DLD1 (cell line): Measurements from ENCODE around the gene MIEF1.

Experiments
- in situ Hi-C: cut with HindIII; loops from 2 replicates; pipeline ENCODE4 v1.10.0; 2017; ENCODE audit warnings: low sequenced_read_pairs

MIEF1 gene

DNA sequence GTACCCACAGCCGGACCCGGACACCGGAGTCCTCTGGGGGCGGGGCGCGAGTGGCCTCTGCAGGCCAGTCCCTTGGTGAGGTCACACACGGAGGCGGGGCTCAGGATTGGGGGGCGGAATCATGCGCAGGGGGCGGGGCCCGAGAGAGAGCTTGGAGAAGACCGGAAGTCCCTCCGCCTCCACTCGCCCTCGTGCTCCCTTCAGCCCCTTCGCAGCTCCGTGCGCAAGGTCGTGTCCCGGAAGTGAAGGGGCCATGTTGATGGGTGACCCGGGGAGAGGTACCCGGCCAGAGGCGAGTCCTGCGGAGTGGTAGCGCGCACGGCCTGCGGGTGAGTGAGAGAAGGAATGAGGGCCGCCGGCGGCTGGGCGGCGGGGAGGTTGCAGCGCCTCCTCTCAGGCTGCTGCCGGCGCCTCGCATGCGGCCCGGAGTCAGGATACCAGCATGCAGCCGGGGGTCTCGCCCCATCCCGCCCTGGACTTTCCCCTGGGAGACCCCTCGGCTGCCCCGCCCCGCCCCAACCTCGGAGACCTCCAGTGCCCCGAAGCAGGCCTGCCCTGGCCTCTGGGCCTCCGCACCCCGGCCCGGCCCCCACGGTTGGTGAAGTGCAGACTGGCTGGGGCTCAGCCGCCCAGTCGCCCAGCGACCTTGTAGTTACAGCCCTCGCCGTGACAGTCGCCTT lies at the start of gene MIEF1:
Gene MIEF1, plus strand, starts transcription at position 182 of the 680 bp plus-strand sequence. CDS start 9,005 bp downstream, outside the sequence.
- in situ Hi-C loops: no loop called here

DNA sequence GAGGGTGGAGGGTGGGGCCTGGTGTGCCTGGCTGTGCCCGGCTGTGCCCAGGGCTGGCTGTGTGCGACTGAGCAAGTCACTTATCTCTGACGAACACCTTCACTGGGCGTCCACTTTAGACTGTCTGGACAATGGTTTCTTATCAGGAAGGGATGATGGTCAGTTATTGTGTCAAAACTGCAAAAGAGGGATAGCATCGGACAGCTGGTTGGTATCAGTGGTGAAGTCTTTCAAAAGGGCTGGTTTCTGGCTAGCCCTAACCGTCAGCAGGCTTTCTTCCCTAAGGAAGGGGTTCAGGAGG lies 49.4 kb upstream of the MIEF1 start:
- in situ Hi-C loops: no loop called here

- in situ Hi-C loops: no loop called here
Measured at GRCh38 chr22:39453765-39454378, 48.2 kb upstream of the MIEF1 start.

- in situ Hi-C loops: no loop called here
Measured at GRCh38 chr22:39454385-39454871, 47.7 kb upstream of the MIEF1 start.

DNA sequence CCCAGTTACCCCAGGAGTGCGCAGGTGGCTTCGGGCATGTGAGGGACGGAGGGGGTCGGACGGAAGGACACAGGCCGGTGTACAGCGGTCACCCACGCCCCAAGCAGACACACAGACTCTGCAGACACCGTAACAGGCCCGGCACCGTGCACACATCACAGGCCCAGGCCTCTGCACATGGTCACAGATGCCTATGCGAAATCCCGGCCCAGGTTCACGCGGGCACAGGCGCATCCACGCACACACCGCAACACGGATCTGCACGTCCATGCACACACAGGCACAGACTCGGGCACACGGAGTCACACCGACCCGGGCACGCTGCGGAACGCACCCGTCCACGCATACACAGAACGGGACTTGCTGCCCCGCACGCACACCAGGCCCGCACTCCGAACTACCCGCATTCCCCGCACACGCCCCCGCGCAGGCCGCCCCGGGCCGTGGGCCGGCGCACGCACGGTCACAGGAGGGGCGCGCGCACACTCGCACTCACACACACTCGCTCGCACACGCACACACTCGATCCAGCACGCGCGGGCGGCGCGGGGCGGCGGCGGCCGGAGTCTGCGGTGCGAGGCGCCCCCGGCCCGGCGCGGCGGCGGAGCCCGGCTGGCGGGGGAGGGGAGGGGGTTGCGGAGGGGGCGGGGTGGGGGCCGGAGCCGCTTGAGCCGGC lies 45.4 kb upstream of the MIEF1 start, which contains the start of gene MGAT3:
Gene MGAT3, plus strand, starts transcription at position 491 of the 676 bp plus-strand sequence. CDS start 30,336 bp downstream, outside the sequence.
- in situ Hi-C loops: no loop called here

- in situ Hi-C loops: no loop called here
Measured at GRCh38 chr22:39457198-39457555, 44.9 kb upstream of the MIEF1 start.

- in situ Hi-C loops: no loop called here
Measured at GRCh38 chr22:39457556-39458443, 44.3 kb upstream of the MIEF1 start.

GRCh38 chr22:39458444-39459083 lies 43.5 kb upstream of the MIEF1 start:
- in situ Hi-C loops: no loop called here

DNA sequence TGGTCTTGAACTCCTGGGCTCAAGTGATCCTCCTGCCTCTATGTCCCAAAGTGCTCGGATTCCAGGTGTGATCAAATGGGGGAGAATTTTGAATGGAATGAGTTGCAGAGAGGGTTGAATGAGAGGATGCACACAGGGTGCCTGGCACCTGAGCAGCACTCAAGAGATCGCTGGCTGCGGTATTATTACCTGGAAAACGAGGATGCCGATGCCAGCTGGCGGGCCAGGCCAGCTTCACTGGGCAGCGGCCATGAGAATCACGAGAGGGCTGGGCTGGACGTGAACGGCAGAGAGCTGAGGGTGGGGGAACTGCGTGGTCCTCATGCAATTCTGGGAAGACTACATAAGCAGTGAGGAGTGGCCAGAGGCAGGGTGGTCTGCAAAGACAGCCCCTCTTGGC lies 42.4 kb upstream of the MIEF1 start:
- in situ Hi-C loops: no loop called here

GRCh38 chr22:39462443-39463221 lies 39.5 kb upstream of the MIEF1 start:
- in situ Hi-C loops: no loop called here

GRCh38 chr22:39463277-39463676 lies 38.8 kb upstream of the MIEF1 start:
- in situ Hi-C loops: no loop called here

- in situ Hi-C loops: no loop called here
Measured at GRCh38 chr22:39463931-39464390, 38.1 kb upstream of the MIEF1 start.

GRCh38 chr22:39466228-39467006 lies 35.7 kb upstream of the MIEF1 start:
- in situ Hi-C loops: no loop called here

GRCh38 chr22:39467390-39467895 lies 34.6 kb upstream of the MIEF1 start:
- in situ Hi-C loops: no loop called here

GRCh38 chr22:39468487-39469325 lies 33.4 kb upstream of the MIEF1 start:
- in situ Hi-C loops: no loop called here

DNA sequence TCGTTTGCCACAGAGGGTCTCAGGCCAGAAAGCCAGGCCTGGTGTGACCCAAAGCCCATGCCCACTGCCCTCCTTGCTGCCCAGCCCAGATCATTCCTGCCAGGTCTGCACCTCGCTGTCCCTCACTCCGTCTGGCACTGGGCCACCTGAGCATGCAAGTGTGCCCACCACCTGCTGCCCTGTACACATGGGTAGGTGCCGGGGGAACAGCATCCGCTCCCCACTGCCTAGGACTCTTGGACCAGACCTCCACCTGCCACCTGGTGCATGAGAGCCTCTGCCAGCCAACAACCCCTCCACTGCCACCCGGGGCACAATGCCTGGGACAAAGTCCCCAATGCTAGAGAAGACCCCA lies 32.8 kb upstream of the MIEF1 start:
- in situ Hi-C loops: no loop called here

GRCh38 chr22:39469681-39470450 lies 32.2 kb upstream of the MIEF1 start:
- in situ Hi-C loops: no loop called here
